Endothelial cell of umbilical vein (primary cell): Measurements from ENCODE around the gene SCO2. TPM values are rescaled to one million over a fixed set of nuclear protein-coding genes. Genes with fewer than 3 reads are reported as not detected.
A peak's percentile ranks its signal among the peaks of the same experiment; 100 is the strongest.
"Not testable (repeated sequence)": the region's sequence is repeated elsewhere in the genome, so short reads cannot be mapped to it uniquely, and the experiment has no call there.

Experiments used
- BruUV-seq: library from RNA; stranded (reverse); fragments of 400-500 nt; replicated peaks from 2 replicates; lab custom pipeline; 2021; lab: Mats Ljungman, UMichigan
- CTCF ChIA-PET: fragments of 300-600, 350-600 bp; sonication (Branson Sonifier 250); formaldehyde crosslinking; loops from one replicate; lab custom pipeline; 2021; ENCODE audit warnings: antibody characterized with exemption, inconsistent platforms; lab: Charles Lee
- POLR2A ChIA-PET: fragments of 300-600, 350-600 bp; sonication (Branson Sonifier 250); formaldehyde crosslinking; loops from one replicate; lab custom pipeline; 2021; ENCODE audit warnings: antibody characterized with exemption, inconsistent platforms; lab: Charles Lee
- DNase-seq: peaks from one replicate; pipeline ENCODE4 v3.0.0-alpha.2; 2011; ENCODE audit warnings: low read depth, low spot score
- FAIRE-seq: peaks from 2 replicates; lab custom pipeline; 2011; peaks lifted over from hg19 to GRCh38; lab: Jason Lieb, UNC
- H2AFZ ChIP-seq: 2 replicates; pipeline ENCODE4 v1.6.0; 2012; ENCODE audit warnings: low read depth, low read length, control low read depth, inconsistent platforms
- H3K27ac ChIP-seq: 2 replicates; pipeline ENCODE4 v1.5.1; 2011; ENCODE audit warnings: low read depth, mild to moderate bottlenecking, control low read depth, low read length, moderate library complexity; ENCODE audit not compliant: insufficient read depth
- H3K27me3 ChIP-seq, 2 experiments: 2 replicates each; pipeline versions ENCODE4 v1.6.0 to v1.6.1; 2011; ENCODE audit warnings: low read length in 2 of 2, mixed read lengths in 1 of 2; ENCODE audit not compliant: control insufficient read depth in 2 of 2, insufficient read depth in 2 of 2
- H3K36me3 ChIP-seq, 2 experiments: 2 replicates in 1 of 2; 3 replicates in 1 of 2; pipeline ENCODE4 v1.5.1; 2011; ENCODE audit warnings: low read length in 2 of 2, mild to moderate bottlenecking in 1 of 2, moderate library complexity in 1 of 2; ENCODE audit not compliant: control insufficient read depth in 2 of 2, insufficient read depth in 2 of 2; ENCODE audit errors: extremely low read depth in 1 of 2
- H3K4me1 ChIP-seq: 3 replicates; pipeline ENCODE4 v1.5.1; 2011; ENCODE audit warnings: mild to moderate bottlenecking, low read length; ENCODE audit not compliant: control insufficient read depth, insufficient read depth; ENCODE audit errors: extremely low read depth
- H3K4me2 ChIP-seq: 2 replicates; pipeline ENCODE4 v1.6.1; 2011; ENCODE audit warnings: low read length, control low read depth, mixed read lengths; ENCODE audit not compliant: insufficient read depth
- H3K4me3 ChIP-seq, 3 experiments: fragments of 200-600 bp in 1 of 3; sonication (generic), shearing (Covaris generic) in 1 of 3; replicated peaks in 1 of 3; 2 replicates each; pipeline ENCODE4 v1.5.1; 2011 to 2016; ENCODE audit warnings: control low read depth in 3 of 3, low read length in 3 of 3, mild to moderate bottlenecking in 2 of 3, inconsistent platforms in 1 of 3, low read depth in 1 of 3, moderate library complexity in 1 of 3; ENCODE audit not compliant: insufficient read depth in 1 of 3
- H3K79me2 ChIP-seq: 2 replicates; pipeline ENCODE4 v1.6.0; 2012; ENCODE audit warnings: low read length, inconsistent platforms; ENCODE audit not compliant: control insufficient read depth, insufficient read depth
- H3K9ac ChIP-seq: replicated peaks from 2 replicates; pipeline ENCODE3; 2011; ENCODE audit warnings: low read length, control low read depth; ENCODE audit not compliant: insufficient read depth; ENCODE audit errors: extremely low read depth
- H3K9me1 ChIP-seq: replicated peaks from 3 replicates; pipeline ENCODE4 v1.6.0; 2011; ENCODE audit warnings: mild to moderate bottlenecking, low read length; ENCODE audit not compliant: control insufficient read depth, insufficient read depth; ENCODE audit errors: extremely low read depth
- H3K9me3 ChIP-seq: replicated peaks from 2 replicates; pipeline ENCODE4 v1.5.1; 2012; ENCODE audit warnings: low read length, inconsistent platforms; ENCODE audit not compliant: control insufficient read depth, insufficient read depth
- H4K20me1 ChIP-seq: replicated peaks from 2 replicates; pipeline ENCODE3; 2011; ENCODE audit warnings: mild to moderate bottlenecking, low read length; ENCODE audit not compliant: control insufficient read depth, insufficient read depth; ENCODE audit errors: extremely low read depth
- CTCF ChIP-seq, 2 donors: IDR thresholded peaks; 1 replicate in 1 of 2; 2 replicates in 1 of 2; pipeline ENCODE4 v1.5.1; 2011; ENCODE audit warnings: low read length in 2 of 2, mild to moderate bottlenecking in 2 of 2, moderate library complexity in 2 of 2, control low read depth in 1 of 2, inconsistent platforms in 1 of 2, low read depth in 1 of 2; ENCODE audit not compliant: insufficient read depth in 1 of 2; ENCODE audit errors: extremely low read depth in 1 of 2
- EZH2 ChIP-seq: IDR thresholded peaks from 2 replicates; pipeline ENCODE4 v1.6.1; 2012; ENCODE audit warnings: borderline replicate concordance, low read depth, mild to moderate bottlenecking, moderate library complexity, low read length, inconsistent platforms; ENCODE audit not compliant: severe bottlenecking
- FOS ChIP-seq: IDR thresholded peaks from 2 replicates; pipeline ENCODE4 v1.6.1; 2011; ENCODE audit warnings: mild to moderate bottlenecking, low read length, moderate library complexity, borderline replicate concordance; ENCODE audit not compliant: insufficient read depth
- GATA2 ChIP-seq: IDR thresholded peaks from 2 replicates; pipeline ENCODE4 v1.7.0; 2011; ENCODE audit warnings: low read depth, mild to moderate bottlenecking, moderate library complexity, mixed read lengths, low read length; ENCODE audit not compliant: insufficient read length, insufficient read depth
- JUN ChIP-seq: IDR thresholded peaks from 2 replicates; pipeline ENCODE4 v1.6.1; 2011; ENCODE audit warnings: borderline replicate concordance, low read depth; ENCODE audit not compliant: insufficient read length, insufficient read depth
- MAX ChIP-seq: IDR thresholded peaks from 2 replicates; pipeline ENCODE4 v1.6.1; 2011; ENCODE audit not compliant: insufficient read depth, insufficient read length
- MYC ChIP-seq: IDR thresholded peaks from one replicate; pipeline ENCODE4 v1.6.1; 2011; ENCODE audit warnings: mild to moderate bottlenecking, low read depth, low read length
- POLR2A ChIP-seq: IDR thresholded peaks from 2 replicates; pipeline ENCODE4 v1.6.1; 2012; ENCODE audit warnings: low read depth, mild to moderate bottlenecking, control low read depth, low read length
- POLR2AphosphoS5 ChIP-seq: IDR thresholded peaks from 2 replicates; pipeline ENCODE4 v1.6.1; 2012; ENCODE audit warnings: low read depth, mild to moderate bottlenecking, control low read depth, low read length, moderate library complexity; ENCODE audit not compliant: insufficient read depth
- dilution Hi-C: fragments of 300-500 bp; cut with MboI; formaldehyde crosslinking; loops from one replicate; pipeline ENCODE4 v1.15.0; 2019; ENCODE audit warnings: low sequenced_read_pairs; ENCODE audit not compliant: extremely low pct_ligation_motif_present
- intact Hi-C: fragments of 100-400 bp; cut with micrococcal nuclease; formaldehyde crosslinking; loops from one replicate; pipeline ENCODE4 v1.10.0; 2022
- polyA plus RNA-seq, 4 experiments: library from polyadenylated mRNA; depleted of rRNA in 3 of 4; stranded (reverse) in 3 of 4; unstranded in 1 of 4; fragments of >200 nt; gene quantifications; 2 replicates each; pipeline versions ENCODE4 v1.2.1 to v1.2.3, GENCODE V29; 2011 to 2012; ENCODE audit warnings: missing spikeins in 1 of 4
- total RNA-seq: library from RNA; stranded (reverse); gene quantifications from 2 replicates; pipeline ENCODE4 v1.2.3, GENCODE V29; 2021

Gene SCO2
- total and polyA plus RNA-seq, 2 donors (not counting 3 experiments of a cell fraction or from before 2014, with no cell fraction given): 3.5 to 3.7 TPM

- H3K9me3 ChIP-seq, H3K79me2 ChIP-seq, BruUV-seq, H3K4me3 ChIP-seq, H3K9me1 ChIP-seq, intact Hi-C loops, dilution Hi-C loops, H3K36me3 ChIP-seq, DNase-seq, H2AFZ ChIP-seq, POLR2A ChIA-PET, H4K20me1 ChIP-seq, H3K4me2 ChIP-seq, H3K27ac ChIP-seq, H3K4me1 ChIP-seq, H3K9ac ChIP-seq: not testable (repeated sequence)
- H3K27me3 ChIP-seq: peaks cover 7 to 10% of the 10 kb centered on the region in 2 experiments
- FAIRE-seq: peak; percentile 73
- CTCF ChIA-PET: interaction anchor here (1.4 to 3.2 kb wide), 2 partner anchors 16 to 34 kb away, joined by 4 to 15 read pairs; partner anchors contain the start of gene SCO2
Observed at GRCh38 chr22:50541667-50542026, 16.2 kb upstream of the SCO2 start.

- ChIA-PET POLR2A (no interaction called here), CTCF (interaction anchor here (1.1 to 3.2 kb wide), 6 partner anchors 11 to 150 kb away, joined by 3 to 15 read pairs (median 4); partner anchors contain the start of genes SCO2 and SYCE3)
- Histone ChIP-seq H3K9me1 (no peaks in the 10 kb centered on the region), H3K79me2 (no peaks in the 10 kb centered on the region), H3K9me3 (no peaks in the 10 kb centered on the region), H3K27me3 (peaks cover 0 to 5% of the 10 kb centered on the region in 2 experiments), H3K36me3 (no peaks in the 10 kb centered on the region), H3K9ac (no peak overlapping the region), H2AFZ (no peak overlapping the region), H3K4me2 (no peak overlapping the region), H3K27ac (no peak overlapping the region), H3K4me3 (no peak overlapping the region), H4K20me1 (no peaks in the 10 kb centered on the region), H3K4me1 (no peaks in the 10 kb centered on the region)
- no peak for FAIRE-seq
- intact Hi-C loops: no loop called here
- DNase-seq: no peak
- TF ChIP-seq GATA2 (no peak), CTCF (IDR thresholded peaks at IDR 0.05; ENCODE audit: extremely low read depth in 1 of 2, insufficient read depth in 1 of 2, low read depth in 1 of 2, low read length in 2 of 2) (no peak), POLR2AphosphoS5 (no peak), JUN (no peak), MYC (no peak), MAX (no peak), EZH2 (no peak), POLR2A (no peak), FOS (no peak)
- dilution Hi-C loops: no loop called here
- no TSS peak for BruUV-seq
Observed at GRCh38 chr22:50540381-50540780, 15.0 kb upstream of the SCO2 start.
